Heart right ventricle (tissue), 16 donors: ENCODE results near the gene ASTE1. TPM values are rescaled to one million over a fixed set of nuclear protein-coding genes. Genes with fewer than 3 reads are reported as not detected.

ENCODE experiments used
- ATAC-seq, 8 donors: fragments of 200-7000 bp; cut with Tn5 transposase; one replicate each; pipeline ENCODE4 v1.9.1; 2020; ENCODE audit warnings: mild to moderate bottlenecking in 8 of 8, moderate library complexity in 8 of 8, moderate number of reproducible peaks in 1 of 8
- DNase-seq, 2 donors: peaks; one replicate each; pipeline ENCODE4 v3.0.0-alpha.2; 2020
- H3K27ac ChIP-seq, 10 donors: fragments of 200-600 bp; sonication (generic) in 2 of 10; one replicate each; pipeline versions ENCODE4 v1.5.0 to v1.8.0; 2020 to 2022; ENCODE audit warnings: mild to moderate bottlenecking in 3 of 10
- H3K27me3 ChIP-seq, 7 donors: fragments of 200-600 bp; one replicate each; pipeline ENCODE4 v1.8.0; 2021 to 2022; ENCODE audit warnings: mild to moderate bottlenecking in 2 of 7
- H3K36me3 ChIP-seq, 9 donors: fragments of 200-600 bp; sonication (generic) in 1 of 9; one replicate each; pipeline versions ENCODE4 v1.5.0 to v1.8.0; 2020 to 2022; ENCODE audit warnings: mild to moderate bottlenecking in 2 of 9
- H3K4me1 ChIP-seq, 9 donors: fragments of 200-600 bp; sonication (generic) in 1 of 9; one replicate each; pipeline versions ENCODE4 v1.5.0 to v1.8.0; 2020 to 2022; ENCODE audit warnings: mild to moderate bottlenecking in 4 of 9
- H3K4me3 ChIP-seq, 10 donors: fragments of 200-600 bp; sonication (generic) in 2 of 10; one replicate each; pipeline versions ENCODE4 v1.5.0 to v1.8.0; 2020 to 2022; ENCODE audit warnings: mild to moderate bottlenecking in 7 of 10, moderate library complexity in 2 of 10
- H3K9me3 ChIP-seq, 11 donors: fragments of 200-600 bp in 10 of 11; sonication (generic) in 2 of 11; one replicate each; pipeline versions ENCODE4 v1.5.0 to v1.8.0; 2013 to 2022; ENCODE audit warnings: mild to moderate bottlenecking in 2 of 11, control low read depth in 1 of 11, moderate library complexity in 1 of 11
- CTCF ChIP-seq, 9 donors: fragments of 200-600 bp; sonication (generic) in 2 of 9; IDR thresholded peaks; one replicate each; pipeline versions ENCODE4 v1.5.0 to v1.8.0; 2021 to 2022; ENCODE audit warnings: antibody characterized with exemption in 9 of 9, mild to moderate bottlenecking in 5 of 9, moderate library complexity in 1 of 9
- WGBS, 2 donors: extraction: QIAGEN DNeasy Blood & Tissue Kit; methylation state at CpG; one replicate each; pipeline ENCODE4 v1.1.7; 2013; ENCODE audit warnings: inconsistent platforms in 1 of 2; 5-methylcytosine and 5-hydroxymethylcytosine counted together
- intact Hi-C, 10 donors: fragments of 100-400 bp; cut with DNase I; formaldehyde crosslinking; loops; one replicate each; pipeline versions ENCODE4 v1.11.1 to v1.14.2; 2022
- long read RNA-seq, 3 donors: library from polyadenylated mRNA; unstranded; transcript quantifications; one replicate each; pipeline ENCODE4 v2.0.0, GENCODE V29; 2020 to 2021
- polyA plus RNA-seq, 2 donors: library from polyadenylated mRNA; stranded (reverse); fragments of 200-250 nt; gene quantifications; one replicate each; pipeline ENCODE4 v1.2.3, GENCODE V29; 2013
- total RNA-seq, 10 donors: library from RNA; stranded (reverse); fragmentation: NEBNext Ultra II Directional in 3 of 10; extraction: Animal tissue kit (Norgen Biotek cat#: 25700) in 3 of 10; gene quantifications; one replicate each; pipeline versions ENCODE4 v1.2.1 to v1.2.4, GENCODE V29; 2021 to 2023
- donor health status: Arrhythmogenic right ventricular cardiomyopathy.
- donor health status: ischemic (EF 13 %, LVEDD 7.1; RV severe dilation, severe dysfunction).
- donor health status: healthy with polysubstance abuse.
- donor health status: DM: no; HTN: yes; CAD: no.
- donor health status: DM: no; HTN: no; CAD: no.
- donor health status: ischemic (EF 25% LVEDD 6.9; RV normal size, moderate dysfunction).
- donor health status: ischemic (EF 25% LVEDD 5.7; RV mildly dilated, moderate dysfunction).
- donor health status: healthy.
- donor health status: DM: yes; HTN: yes; CAD: no.
- donor health status: Ischemic cardiomyopathy.
- donor health status: ischemic (EF 35%, LVEDD 5.7; RV mildly dilated, moderate dysfunction).
- donor health status: nonischemic (EF 11% LVEDD 7.7; RV severe dilation, severe dysfunction).
- donor health status: DM: yes; HTN: yes; CAD: no.
- donor health status: PGD.
- donor health status: ischemic (EF 29% LVEDD 5.4; RV normal size, mild dysfunction).
- donor health status: nonischemic (EF 23%, LVEDD 6.1; RV moderate dilation, normal function).

The ASTE1 gene
- total RNA-seq (1 to 10 TPM; 1.5 to 4.5 (median 3.5) TPM), polyA plus RNA-seq (1 to 10 TPM; 2.1 TPM)
- long read RNA-seq, donor 1, partial matches to known transcripts = 1 of 8 reads
- long read RNA-seq, donor 1, other reads (novel, unspliced or antisense) = 5 of 8 reads
- long read RNA-seq, donor 2, partial matches to known transcripts = 2 of 6 reads
- long read RNA-seq, donor 2, other reads (novel, unspliced or antisense) = 4 of 6 reads
- long read RNA-seq, donor 3, partial matches to known transcripts = 4 of 18 reads
- long read RNA-seq, donor 3, other reads (novel, unspliced or antisense) = 9 of 18 reads

GRCh38 chr3:131026321-131027151 lies at the start of gene ASTE1, which contains the start of gene NEK11:
ASTE1 (minus strand) TSS chr3:131026825; CDS start chr3:131025306, 1,519 bp downstream.
NEK11 (plus strand) TSS chr3:131026877; CDS start chr3:131029709, 2,832 bp downstream.
- no peaks in the 10 kb centered on the region for H3K27me3 ChIP-seq
- peaks cover 0 to 52% (median 39%) of the 10 kb centered on the region in 9 donors for H3K4me1 ChIP-seq
- H3K36me3 ChIP-seq = peaks cover 0 to 29% (median 4%) of the 10 kb centered on the region in 9 donors
- DNase-seq = peak; percentile 89 to 91
- intact Hi-C loops = loop anchor here in 4 of 10 donors (10.0 kb wide), 3 partner anchors 272 to 478 kb away; partner anchors contain the start of gene MRPL3 (in 1 of the 4)
- peak; percentile 99 to 100 (median 99) for ATAC-seq
- WGBS, 2 donors = 1% methylated on average over 56 of the region's 56 CpGs
- TF ChIP-seq CTCF (IDR thresholded peaks at IDR 0.05) = no peak
- H3K4me3 ChIP-seq = peak within 1 kb of the TSS; percentile 26 to 86 (median 75)
- H3K9me3 ChIP-seq = no peaks in the 10 kb centered on the region
- H3K27ac ChIP-seq = peak within 1 kb of the TSS in 9 of 10 donors; percentile 62 to 94 (median 89)

GRCh38 chr3:131075632-131076328 lies 49.2 kb upstream of the ASTE1 start:
- no peaks in the 10 kb centered on the region for H3K9me3 ChIP-seq
- no peaks in the 10 kb centered on the region for H3K27me3 ChIP-seq
- H3K4me1 ChIP-seq = peaks cover 0 to 43% (median 25%) of the 10 kb centered on the region in 9 donors
- H3K4me3 ChIP-seq = no peak overlapping the region
- intact Hi-C loops = no loop called here
- no peak for TF ChIP-seq CTCF (IDR thresholded peaks at IDR 0.05)
- ATAC-seq (no peak), DNase-seq (no peak)
- H3K27ac ChIP-seq = no peak overlapping the region
- no peaks in the 10 kb centered on the region for H3K36me3 ChIP-seq
- 67 to 71% methylated on average over 4 of the region's 4 CpGs for WGBS, 2 donors

- H3K4me1 ChIP-seq = peaks cover 0 to 43% (median 25%) of the 10 kb centered on the region in 9 donors
- peak; percentile 81 to 96 (median 95) for ATAC-seq
- intact Hi-C loops = no loop called here
- H3K27ac ChIP-seq = peak overlapping the region in 7 of 10 donors; percentile 23 to 63 (median 46)
- no peaks in the 10 kb centered on the region for H3K9me3 ChIP-seq
- H3K27me3 ChIP-seq = no peaks in the 10 kb centered on the region
- H3K4me3 ChIP-seq = no peak overlapping the region
- DNase-seq = peak in 1 of 2 donors; percentile 75
- H3K36me3 ChIP-seq = no peaks in the 10 kb centered on the region
- no peak for TF ChIP-seq CTCF (IDR thresholded peaks at IDR 0.05)
- 13 to 19% methylated on average over 2 of the region's 2 CpGs for WGBS, 2 donors
Observed at GRCh38 chr3:131072845-131073244, 46.2 kb upstream of the ASTE1 start.

- ATAC-seq = peak in 1 of 8 donors; percentile 57
- H3K27me3 ChIP-seq = no peaks in the 10 kb centered on the region
Observed at GRCh38 chr3:131072099-131072559, 45.5 kb upstream of the ASTE1 start.

More at GRCh38 chr3:131072099-131072559, 45.5 kb upstream of the ASTE1 start:
- WGBS, 2 donors = 52 to 67% methylated on average over 2 of the region's 2 CpGs
- intact Hi-C loops = no loop called here
- DNase-seq = no peak
- H3K9me3 ChIP-seq = no peaks in the 10 kb centered on the region
- no peaks in the 10 kb centered on the region for H3K36me3 ChIP-seq
- peaks cover 0 to 43% (median 25%) of the 10 kb centered on the region in 9 donors for H3K4me1 ChIP-seq
- H3K27ac ChIP-seq = peak overlapping the region in 7 of 10 donors; percentile 23 to 63 (median 46)
- H3K4me3 ChIP-seq = no peak overlapping the region
- no peak for TF ChIP-seq CTCF (IDR thresholded peaks at IDR 0.05)
